GM21825 (cell line): ENCODE measurements around the gene SNAP47.

ENCODE experiments used
- ATAC-seq: cut with Tn5 transposase; IDR thresholded peaks from one replicate; pipeline ENCODE4 v1.9.1; 2021; ENCODE audit warnings: mild to moderate bottlenecking, moderate library complexity; ENCODE audit not compliant: unreplicated experiment

Gene SNAP47

GRCh38 chr1:227748496-227749182 is 13.4 kb downstream of the SNAP47 start:
- ATAC-seq, result no peak

GRCh38 chr1:227749225-227749624 is 14.0 kb downstream of the SNAP47 start:
- ATAC-seq, result no peak

GRCh38 chr1:227749916-227750710 is 14.9 kb downstream of the SNAP47 start:
- ATAC-seq, result no peak

GRCh38 chr1:227753999-227754711 is 18.9 kb downstream of the SNAP47 start:
- no peak for ATAC-seq

- no peak for ATAC-seq
Measured at GRCh38 chr1:227754958-227755357, 19.7 kb downstream of the SNAP47 start.

GRCh38 chr1:227756172-227756959 is 21.1 kb downstream of the SNAP47 start:
- ATAC-seq, result no peak

- ATAC-seq, result no peak
Measured at GRCh38 chr1:227757781-227758180, 22.5 kb downstream of the SNAP47 start.

GRCh38 chr1:227758366-227758765 is 23.1 kb downstream of the SNAP47 start:
- no peak for ATAC-seq

- ATAC-seq, result no peak
Measured at GRCh38 chr1:227759341-227760300, 24.4 kb downstream of the SNAP47 start.

- ATAC-seq, result no peak
Measured at GRCh38 chr1:227760377-227760776, 25.1 kb downstream of the SNAP47 start.

- ATAC-seq, result no peak
Measured at GRCh38 chr1:227761621-227762230, 26.5 kb downstream of the SNAP47 start.

- ATAC-seq, result peak; percentile 78
Measured at GRCh38 chr1:227762231-227762911, 27.1 kb downstream of the SNAP47 start.

- no peak for ATAC-seq
Measured at GRCh38 chr1:227763246-227764018, 28.2 kb downstream of the SNAP47 start.

GRCh38 chr1:227764019-227764391 is 28.8 kb downstream of the SNAP47 start:
- no peak for ATAC-seq

- no peak for ATAC-seq
Measured at GRCh38 chr1:227765261-227766014, 30.2 kb downstream of the SNAP47 start.

GRCh38 chr1:227766015-227766634 is 30.9 kb downstream of the SNAP47 start:
- ATAC-seq, result peak; percentile 48
